ENCODE results near the gene PRR33.

DNA sequence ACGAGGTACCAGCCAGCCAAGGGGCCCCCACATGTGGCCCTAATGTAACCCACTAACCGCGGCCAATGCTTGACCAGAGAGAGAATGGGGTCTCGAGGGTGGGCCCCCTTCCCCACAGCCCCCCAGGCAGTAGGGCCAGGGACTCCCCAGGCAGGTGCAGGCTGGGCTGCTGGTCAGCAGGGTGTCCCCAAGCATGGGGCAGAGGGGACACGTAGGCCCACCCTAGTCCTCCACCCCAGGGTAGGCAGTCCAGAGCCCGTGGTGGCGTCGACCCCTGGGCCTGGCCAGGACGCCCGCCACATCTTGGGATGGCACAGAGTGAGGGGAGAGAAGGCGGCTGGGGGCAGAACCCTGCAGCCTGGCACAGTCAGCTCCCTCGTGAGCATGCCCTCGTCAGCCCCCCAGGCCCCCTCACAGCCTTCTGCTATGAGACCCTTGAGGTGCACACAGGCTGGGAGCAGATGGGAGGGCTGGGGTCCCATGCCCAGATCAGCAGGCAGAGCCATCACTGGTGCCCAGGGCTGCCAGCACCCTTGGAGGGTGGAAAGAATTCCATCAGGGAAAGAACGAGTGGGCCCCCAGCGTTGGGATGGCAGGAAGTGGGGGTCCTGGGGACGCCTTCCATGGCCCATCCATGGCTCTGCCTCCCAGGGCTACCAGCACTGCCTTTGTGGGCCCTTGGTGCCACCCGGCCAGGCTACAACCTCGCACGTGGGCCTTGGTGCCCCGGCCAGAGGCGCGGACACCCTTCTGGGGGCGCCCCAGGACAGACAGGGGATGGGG, 33.9 kb upstream of the PRR33 start:
- TF ChIP-seq CTCF (IDR thresholded peaks at IDR 0.05; ENCODE audit: low read depth, low read length, poor library complexity, severe bottlenecking): no peak
- no peak for TF ChIP-seq EZH2phosphoT487 (IDR thresholded peaks at IDR 0.05; ENCODE audit: borderline replicate concordance, low read length)
